Medulla oblongata (tissue), 1 donor: Measurements from ENCODE around the gene CERT1.

Source experiments
- DNase-seq: peaks from one replicate; pipeline ENCODE4 v3.0.0-alpha.2; 2015; ENCODE audit errors: extremely low spot score

Gene CERT1

GRCh38 chr5:75405296-75405695, 106.1 kb downstream of the CERT1 start:
- DNase-seq, result no peak

- DNase-seq, result no peak
Measured at GRCh38 chr5:75395277-75395676, 116.2 kb downstream of the CERT1 start.

DNA sequence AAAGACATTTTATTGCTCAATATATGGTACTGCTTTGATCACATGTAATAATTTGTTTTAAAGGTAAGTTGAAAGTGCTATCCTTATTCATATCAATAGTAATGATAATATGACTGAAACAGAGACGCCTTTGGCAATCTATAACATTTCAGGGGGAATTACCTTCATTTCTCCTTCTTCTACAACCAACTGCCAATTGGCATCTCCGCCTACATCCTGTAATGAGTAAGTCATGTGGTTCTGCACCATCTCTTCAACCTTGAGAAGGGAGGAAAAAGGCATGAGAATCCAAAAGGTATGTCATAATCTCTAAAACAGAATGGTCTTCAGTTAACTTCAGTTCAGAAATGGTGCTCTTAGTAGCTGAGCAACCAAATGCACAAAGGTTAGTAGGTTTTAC, 122.0 kb downstream of the CERT1 start:
- DNase-seq, result no peak

DNA sequence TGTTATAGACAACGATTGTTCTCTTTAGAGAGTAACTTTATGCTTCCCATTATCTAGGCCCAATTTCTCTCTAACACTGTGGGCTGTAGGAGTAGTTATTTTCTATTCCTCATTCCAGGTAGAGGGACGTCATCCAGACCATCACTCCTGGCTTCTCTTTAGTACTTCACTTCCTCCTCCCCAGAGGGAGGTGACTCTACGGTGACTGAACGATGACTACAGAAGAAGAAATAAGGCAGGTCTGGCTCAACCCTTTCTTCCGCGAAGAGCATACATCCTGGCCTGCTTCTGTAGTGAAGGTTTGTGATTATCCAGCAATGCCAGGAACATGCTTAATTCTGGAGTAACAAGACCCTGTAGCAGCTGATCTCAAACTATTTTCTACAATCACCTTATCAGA, 123.6 kb downstream of the CERT1 start:
- no peak for DNase-seq

GRCh38 chr5:75384218-75384617, 127.2 kb downstream of the CERT1 start:
- DNase-seq, result no peak

GRCh38 chr5:75381456-75381855, 130.0 kb downstream of the CERT1 start:
- no peak for DNase-seq

GRCh38 chr5:75380099-75380498, 131.3 kb downstream of the CERT1 start:
- DNase-seq, result no peak

DNA sequence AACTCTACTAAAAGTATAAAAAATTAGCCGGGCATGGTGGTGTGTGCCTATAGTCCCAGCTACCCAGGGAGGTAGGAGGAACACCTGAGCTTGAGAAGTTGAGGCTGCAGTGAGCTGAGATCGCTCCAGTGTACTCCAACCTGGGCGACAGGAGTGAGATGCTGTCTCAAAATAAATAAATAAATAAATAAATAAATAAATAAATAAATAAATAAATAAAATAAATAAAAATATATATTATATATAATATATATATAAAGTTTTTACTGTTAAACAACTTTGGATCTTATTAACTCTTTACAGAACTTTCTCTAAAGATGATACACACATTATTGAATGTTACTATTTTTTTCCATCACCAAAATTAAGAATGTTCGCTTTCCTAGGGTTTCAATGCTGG, 136.0 kb downstream of the CERT1 start:
- no peak for DNase-seq

DNA sequence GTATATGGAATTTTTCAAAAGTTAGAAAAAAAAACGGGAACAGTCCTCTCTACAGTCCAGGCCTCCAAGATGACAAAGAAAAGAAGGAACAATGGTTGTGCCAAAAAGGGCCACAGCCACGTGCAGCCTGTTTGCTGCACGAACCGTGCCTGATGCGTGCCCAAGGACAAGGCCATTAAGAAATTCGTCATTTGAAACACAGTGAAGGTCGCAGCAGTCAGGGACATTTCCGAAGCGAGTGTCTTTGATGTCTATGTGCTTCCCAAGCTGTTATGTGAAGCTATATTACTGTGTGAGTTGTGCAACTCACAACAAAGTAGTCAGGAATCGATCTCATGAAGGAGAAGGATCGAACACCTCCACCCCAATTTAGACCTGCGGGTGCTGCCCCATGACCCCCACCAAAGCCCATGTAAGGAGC, 137.0 kb downstream of the CERT1 start:
- no peak for DNase-seq

GRCh38 chr5:75373862-75374261, 137.6 kb downstream of the CERT1 start:
- no peak for DNase-seq

DNA sequence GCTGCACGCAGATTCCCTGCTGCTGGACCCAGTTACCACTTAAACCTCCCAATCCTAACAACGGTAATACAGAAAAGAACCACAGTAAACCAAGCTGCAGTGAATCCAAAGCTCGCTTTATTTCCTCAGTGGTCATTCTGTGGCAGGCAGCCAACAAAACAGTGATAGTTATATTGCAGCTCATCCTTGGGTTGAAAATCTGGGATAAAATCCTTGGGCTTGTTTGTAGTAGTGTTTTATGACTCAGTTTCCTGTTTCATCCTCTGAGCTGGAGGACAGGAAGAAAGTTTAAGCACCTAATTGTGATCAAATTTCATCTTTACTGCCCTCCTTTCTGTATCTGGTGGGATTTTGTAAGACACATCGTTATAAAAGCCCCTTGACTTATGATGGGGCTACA, 143.0 kb downstream of the CERT1 start:
- DNase-seq, result no peak

GRCh38 chr5:75367401-75367800, 144.0 kb downstream of the CERT1 start:
- DNase-seq, result no peak

GRCh38 chr5:75366787-75367186, 144.6 kb downstream of the CERT1 start:
- no peak for DNase-seq

DNA sequence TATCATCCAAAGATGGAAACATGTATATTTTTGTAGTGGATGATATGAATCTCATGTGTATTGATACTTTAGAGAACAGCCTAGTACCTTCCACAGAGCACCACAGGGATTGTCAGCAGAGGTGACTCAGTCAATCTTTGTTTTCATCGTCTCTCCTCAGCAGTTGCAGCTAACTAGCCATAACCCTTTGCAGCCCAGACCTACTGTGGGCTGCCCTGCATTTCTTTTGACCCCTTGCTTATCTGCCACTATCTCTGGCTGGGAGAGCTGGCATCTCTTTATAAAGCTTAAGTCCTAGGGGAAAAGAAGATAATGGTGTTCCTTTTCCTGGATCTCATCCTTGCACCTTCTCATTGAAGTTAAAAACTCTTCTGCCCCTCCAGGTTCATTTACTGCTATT, 145.7 kb downstream of the CERT1 start:
- DNase-seq, result no peak

- DNase-seq, result no peak
Measured at GRCh38 chr5:75364571-75365280, 146.7 kb downstream of the CERT1 start.

DNA sequence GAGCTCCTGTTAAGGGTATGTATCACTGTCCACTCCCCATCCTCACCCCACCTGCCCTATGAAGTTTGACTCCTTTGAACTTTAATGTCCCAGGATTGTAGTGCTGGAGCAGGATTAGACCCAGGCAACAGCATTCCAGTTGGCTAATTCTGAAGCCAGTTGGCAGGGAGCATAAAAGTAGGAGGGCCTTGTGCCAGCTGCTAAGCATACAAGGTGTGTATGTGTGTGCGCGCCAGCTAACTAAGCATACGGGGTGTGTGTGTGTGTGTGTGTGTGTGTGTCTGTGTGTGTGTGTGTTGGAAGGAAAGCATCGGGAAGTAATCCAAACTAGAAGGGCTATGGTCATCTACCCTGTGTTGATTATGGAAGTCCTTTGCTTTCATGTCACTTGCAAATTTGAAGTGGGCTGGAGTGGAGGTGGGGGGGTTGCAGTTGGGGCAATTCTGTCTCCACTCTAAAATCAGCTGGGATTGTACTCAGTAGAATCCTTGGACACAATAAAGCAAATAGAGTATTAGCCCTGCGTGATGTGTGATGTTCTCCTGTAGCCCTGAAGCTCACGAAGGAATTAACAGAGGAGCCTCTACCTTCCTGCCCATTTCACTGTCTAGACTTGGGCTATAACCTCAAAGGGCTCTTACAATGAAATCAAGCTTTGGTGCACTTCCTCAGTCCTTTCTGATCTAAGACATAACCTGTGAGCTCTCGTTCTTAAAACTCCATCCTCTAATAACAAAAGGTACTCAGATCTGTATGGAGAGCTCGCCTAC, 147.5 kb downstream of the CERT1 start:
- no peak for DNase-seq

DNA sequence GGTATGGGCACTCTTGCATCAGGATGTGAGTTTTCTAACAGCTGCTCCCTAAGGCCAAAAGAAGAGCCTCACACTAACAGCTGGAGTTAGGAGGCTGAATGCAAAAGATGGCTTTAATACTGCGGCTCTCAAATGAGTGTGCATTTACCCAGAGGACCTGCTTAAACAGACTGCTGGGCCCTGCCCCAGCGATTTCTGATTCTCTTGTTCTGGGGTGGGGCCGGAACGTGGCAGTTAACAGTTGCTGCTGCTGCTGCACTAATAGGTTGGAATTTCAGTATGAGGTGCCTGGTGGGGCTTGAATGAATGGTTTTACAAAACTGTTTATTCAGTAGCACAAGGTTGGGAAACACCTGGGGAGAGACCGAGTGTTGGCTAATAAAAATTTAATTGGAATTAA, 148.3 kb downstream of the CERT1 start:
- DNase-seq, result no peak

DNA sequence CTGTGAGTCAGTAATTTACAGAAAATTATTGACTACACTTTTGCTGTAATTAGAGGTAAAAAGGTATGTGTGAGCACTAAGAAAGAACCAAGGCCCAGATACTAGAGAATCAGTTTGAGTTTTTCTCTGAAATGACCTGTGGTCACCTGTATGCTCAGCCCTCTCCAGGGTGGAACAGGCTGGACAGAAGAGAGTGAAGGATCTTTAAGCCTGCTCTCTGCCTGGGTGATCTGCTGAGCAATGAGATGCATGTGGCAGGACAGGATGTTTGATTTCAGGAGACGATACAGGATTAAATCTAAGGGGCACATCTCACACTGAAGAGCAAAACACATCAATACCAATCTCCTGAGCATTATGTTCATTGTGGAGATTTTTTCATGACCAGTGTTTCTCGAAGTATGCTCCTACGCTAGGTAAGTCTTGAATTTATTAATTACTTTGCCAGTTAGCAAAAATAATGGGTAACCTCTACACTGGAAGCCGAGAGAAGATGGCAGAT, 148.9 kb downstream of the CERT1 start:
- no peak for DNase-seq

- peak; percentile 80 for DNase-seq
Measured at GRCh38 chr5:75361310-75361709, 150.1 kb downstream of the CERT1 start.

- DNase-seq, result no peak
Measured at GRCh38 chr5:75358117-75358516, 153.3 kb downstream of the CERT1 start.

GRCh38 chr5:75356719-75357118, 154.7 kb downstream of the CERT1 start:
- no peak for DNase-seq

DNA sequence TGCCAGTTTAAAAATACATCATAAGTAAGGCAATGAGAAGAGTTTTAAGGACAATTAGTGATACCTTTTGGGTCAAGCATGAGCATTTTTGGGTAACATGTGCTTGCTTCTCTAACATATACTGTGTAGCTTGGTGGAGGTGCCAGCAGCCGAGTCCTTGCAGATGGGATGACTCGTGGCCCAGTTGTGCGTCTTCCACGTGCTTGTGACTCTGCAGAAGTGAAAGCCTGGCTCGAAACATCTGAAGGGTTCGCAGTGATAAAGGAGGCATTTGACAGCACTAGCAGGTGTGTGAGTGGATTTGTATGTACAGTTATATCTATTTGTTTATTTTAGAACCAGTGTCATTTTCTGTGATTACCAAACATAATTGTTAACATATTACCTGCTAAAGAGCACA, 156.2 kb downstream of the CERT1 start:
- DNase-seq, result no peak
